GM12873 (cell line): ENCODE measurements around the gene SEMA4D.

Source experiments
- CTCF ChIP-seq: IDR thresholded peaks from 2 replicates; pipeline ENCODE4 v1.5.1; 2012; ENCODE audit warnings: low read depth, mild to moderate bottlenecking, moderate library complexity, low read length, control low read depth; ENCODE audit not compliant: insufficient read depth; ENCODE audit errors: missing control alignments

The SEMA4D gene

GRCh38 chr9:89379031-89379430 is 118.9 kb downstream of the SEMA4D start:
- TF ChIP-seq CTCF: no peak

GRCh38 chr9:89378541-89378940 is 119.4 kb downstream of the SEMA4D start:
- no peak for TF ChIP-seq CTCF

GRCh38 chr9:89377411-89377810 is 120.5 kb downstream of the SEMA4D start:
- TF ChIP-seq CTCF: no peak

- TF ChIP-seq CTCF: no peak
Observed at GRCh38 chr9:89376741-89377351, 121.1 kb downstream of the SEMA4D start.

- no peak for TF ChIP-seq CTCF
Observed at GRCh38 chr9:89376286-89376685, 121.6 kb downstream of the SEMA4D start.

GRCh38 chr9:89375191-89375760 is 122.6 kb downstream of the SEMA4D start:
- no peak for TF ChIP-seq CTCF

GRCh38 chr9:89374176-89374575 is 123.7 kb downstream of the SEMA4D start:
- no peak for TF ChIP-seq CTCF
